Left lobe of liver (tissue), 2 donors: ENCODE measurements around the gene ZBED6. TPM values are rescaled to one million over a fixed set of nuclear protein-coding genes. Genes with fewer than 3 reads are reported as not detected.
"Not testable (repeated sequence)": the region's sequence is repeated elsewhere in the genome, so short reads cannot be mapped to it uniquely, and the experiment has no call there.

Experiments used
- ATAC-seq: fragments of 200-7000 bp; cut with Tn5 transposase; one replicate; pipeline ENCODE4 v1.9.1; 2020; ENCODE audit warnings: mild to moderate bottlenecking, moderate library complexity
- DNase-seq: peaks from one replicate; pipeline ENCODE4 v3.0.0-alpha.2; 2020; ENCODE audit warnings: low spot score
- total RNA-seq: library from RNA; stranded (reverse); gene quantifications from one replicate; pipeline ENCODE4 v1.2.1, GENCODE V29; 2021
- donor health status: DM: no; HTN: no; CAD: no; lungs with moderate emphysema.
- donor health status: DM: no; HTN: yes; CAD: no.

ZBED6 gene
- total RNA-seq, 1 donor from 2014 or later = 17.0 TPM

GRCh38 chr1:203777596-203777995 is 17.8 kb upstream of the ZBED6 start:
- ATAC-seq (no peak), DNase-seq (no peak)

- ATAC-seq = no peak
- DNase-seq = no peak
These were observed 17.3 kb upstream of the ZBED6 start for GRCh38 chr1:203778146-203778545.

- no peak for ATAC-seq
These were observed 16.6 kb upstream of the ZBED6 start for GRCh38 chr1:203778789-203779188.

GRCh38 chr1:203781962-203782361 is 13.5 kb upstream of the ZBED6 start:
- no peak for DNase-seq
- ATAC-seq = no peak

More at GRCh38 chr1:203778789-203779188, 16.6 kb upstream of the ZBED6 start:
- DNase-seq = no peak

- no peak for ATAC-seq
- no peak for DNase-seq
These were observed 5.5 kb upstream of the ZBED6 start for GRCh38 chr1:203789966-203790365.

- ATAC-seq = no peak
- no peak for DNase-seq
These were observed 3.9 kb upstream of the ZBED6 start for GRCh38 chr1:203791498-203791897.

- no peak for DNase-seq
- ATAC-seq = no peak
These were observed 2.9 kb upstream of the ZBED6 start for GRCh38 chr1:203792486-203792885.

GRCh38 chr1:203793561-203793960 is 1.9 kb upstream of the ZBED6 start:
- not testable (repeated sequence) for DNase-seq

GRCh38 chr1:203794764-203795440 is 521 bp upstream of the ZBED6 start:
- ATAC-seq = no peak
- no peak for DNase-seq

More at GRCh38 chr1:203793561-203793960, 1.9 kb upstream of the ZBED6 start:
- ATAC-seq = not testable (repeated sequence)

- peak; percentile 35 for ATAC-seq
- no peak for DNase-seq
These were observed 798 bp downstream of the ZBED6 start for GRCh38 chr1:203796236-203796605.

- ATAC-seq (no peak), DNase-seq (no peak)
These were observed 1.8 kb downstream of the ZBED6 start for GRCh38 chr1:203797216-203797615.

- ATAC-seq (no peak), DNase-seq (no peak)
These were observed 2.7 kb downstream of the ZBED6 start for GRCh38 chr1:203797948-203798655.

GRCh38 chr1:203799157-203799556 is 3.7 kb downstream of the ZBED6 start:
- ATAC-seq (no peak), DNase-seq (no peak)

GRCh38 chr1:203799971-203800370 is 4.5 kb downstream of the ZBED6 start:
- no peak for DNase-seq
- no peak for ATAC-seq

- ATAC-seq (no peak), DNase-seq (no peak)
These were observed 10.3 kb downstream of the ZBED6 start for GRCh38 chr1:203805689-203806088.

GRCh38 chr1:203807196-203807595 is 11.8 kb downstream of the ZBED6 start:
- DNase-seq = no peak
- ATAC-seq = no peak

- no peak for DNase-seq
- ATAC-seq = no peak
These were observed 18.3 kb downstream of the ZBED6 start for GRCh38 chr1:203813581-203814341.

GRCh38 chr1:203818399-203818798 is 23.0 kb downstream of the ZBED6 start:
- DNase-seq = no peak
- no peak for ATAC-seq

GRCh38 chr1:203823306-203823705 is 27.9 kb downstream of the ZBED6 start:
- no peak for ATAC-seq
- no peak for DNase-seq

GRCh38 chr1:203826175-203826574 is 30.8 kb downstream of the ZBED6 start:
- no peak for DNase-seq
- no peak for ATAC-seq

- DNase-seq (no peak), ATAC-seq (no peak)
These were observed 32.6 kb downstream of the ZBED6 start for GRCh38 chr1:203828002-203828401.

GRCh38 chr1:203828503-203828902 is 33.1 kb downstream of the ZBED6 start:
- DNase-seq (no peak), ATAC-seq (no peak)
